Measurements from ENCODE around the gene DDX17. TPM values are rescaled to one million over a fixed set of nuclear protein-coding genes. Genes with fewer than 3 reads are reported as not detected.

Gene DDX17
- total and polyA plus RNA-seq, 2 of the 4 experiments (the other 2 are of a cell fraction) = 240 to 371 TPM

GRCh38 chr22:38491707-38492348 lies 14.3 kb downstream of the DDX17 start:
- Histone ChIP-seq H2BK15ac (ENCODE audit: low read depth, low read length) (no peak overlapping the region), H2BK120ac (ENCODE audit: low read depth, low read length) (no peak overlapping the region), H3K27ac (ENCODE audit: insufficient read depth, low read length) (peak overlapping the region; percentile 10; the same call in 1 of the 2 replicates), H3K36me3 (ENCODE audit: control insufficient read depth, insufficient read depth, low read length) (peaks cover 70% of the 10 kb centered on the region), H3K4me2 (ENCODE audit: low read depth, low read length) (no peak overlapping the region), H4K8ac (ENCODE audit: low read depth in 2 of 2, low read length in 2 of 2) (no peak overlapping the region), H3K14ac (replicated peaks; ENCODE audit: low read depth, low read length) (no peak overlapping the region), H3K9ac (ENCODE audit: low read depth, low read length) (no peak overlapping the region), H2AK9ac (replicated peaks; ENCODE audit: low read depth, low read length, poor library complexity) (no peak overlapping the region), H2BK20ac (ENCODE audit: low read depth, low read length) (no peak overlapping the region), H4K20me1 (ENCODE audit: insufficient read depth, low read length) (peaks cover 94% of the 10 kb centered on the region), H3K4me1 (ENCODE audit: control insufficient read depth, insufficient read depth, low read length) (peaks cover 23% of the 10 kb centered on the region), H3K56ac (ENCODE audit: extremely low read depth, insufficient read depth, low read length) (no peak overlapping the region), H3K4me3 (ENCODE audit: insufficient read depth, low read depth, low read length) (no peak overlapping the region), H3K27me3 (ENCODE audit: control insufficient read depth, insufficient read depth, low read length) (no peaks in the 10 kb centered on the region), H3K18ac (ENCODE audit: low read depth, low read length) (no peak overlapping the region), H3K79me1 (ENCODE audit: low read depth in 1 of 2, low read length in 2 of 2) (peaks cover 36 to 81% of the 10 kb centered on the region in 2 experiments), H3K23ac (ENCODE audit: low read depth, low read length) (no peak overlapping the region), H2AK5ac (ENCODE audit: low read depth, low read length) (no peak overlapping the region), H4K5ac (ENCODE audit: low read depth, low read length) (no peak overlapping the region), H2BK5ac (ENCODE audit: low read depth, low read length, poor library complexity, severe bottlenecking) (peak overlapping the region; percentile 21), H3K9me1 (ENCODE audit: insufficient read depth, low read length) (peaks cover 22% of the 10 kb centered on the region), H3K4ac (ENCODE audit: low read depth, low read length) (no peak overlapping the region), H2AFZ (replicated peaks; ENCODE audit: low read length, poor library complexity) (no peak overlapping the region), H3K9me3 (ENCODE audit: control insufficient read depth, insufficient read depth, low read length) (no peaks in the 10 kb centered on the region), H4K91ac (ENCODE audit: insufficient read depth, low read depth, low read length) (no peak overlapping the region)
- TF ChIP-seq ELK1 (IDR thresholded peaks at IDR 0.05; ENCODE audit: borderline replicate concordance, low read depth, low read length) = no peak
- no peak for TF ChIP-seq RFX5 (IDR thresholded peaks at IDR 0.05; ENCODE audit: low read depth, low read length)
- TF ChIP-seq POLR2A (IDR thresholded peaks at IDR 0.05; ENCODE audit: low read depth, low read length) = no peak
- no peak for TF ChIP-seq CTCF (conservative IDR thresholded peaks at IDR 0.05; ENCODE audit: low read depth, low read length)
- TF ChIP-seq CHD1 (IDR thresholded peaks at IDR 0.05; ENCODE audit: low read depth, low read length) = no peak
- TF ChIP-seq BHLHE40 (IDR thresholded peaks at IDR 0.05; ENCODE audit: low read depth, low read length) = no peak
- TF ChIP-seq MAFK (IDR thresholded peaks at IDR 0.05; ENCODE audit: low read depth, low read length) = no peak
- no peak for TF ChIP-seq MXI1 (IDR thresholded peaks at IDR 0.05; ENCODE audit: borderline replicate concordance, low read depth, low read length)
- TF ChIP-seq CEBPB (IDR thresholded peaks at IDR 0.05; ENCODE audit: low read depth, low read length) = no peak
- no peak for TF ChIP-seq NFE2L2 (IDR thresholded peaks at IDR 0.05; ENCODE audit: low read depth, low read length)
- TF ChIP-seq USF2 (IDR thresholded peaks at IDR 0.05; ENCODE audit: low read depth, low read length) = no peak
- TF ChIP-seq SMC3 (IDR thresholded peaks at IDR 0.05; ENCODE audit: low read depth, low read length) = no peak
- POLR2A ChIA-PET (ENCODE audit: unreplicated experiment) = interaction anchor here (0.5 kb wide), 1 partner anchor 19 kb away, joined by 3 read pairs; no protein-coding TSS in a partner anchor
- no TSS peak for BruUV-seq (replicated peaks)
- DNase-seq (peak; percentile 50), ATAC-seq (ENCODE audit: low read depth) (peak; percentile 46)
- in situ Hi-C loops (cut with MboI; ENCODE audit: low sequenced_read_pairs) = no loop called here
- dilution Hi-C loops (cut with HindIII; ENCODE audit: low sequenced_read_pairs, unreplicated experiment) = no loop called here
- intact Hi-C loops (cut with micrococcal nuclease) = no loop called here
- CTCF ChIA-PET = no interaction called here
- no CpG with 5 or more reads among the region's 5 CpGs for WGBS, 2 experiments (ENCODE audit: extremely low coverage in 2 of 2, insufficient read length in 1 of 2)
